CD4-positive, alpha-beta T cell (primary cell): ENCODE data around the gene AGPS. TPM values are rescaled to one million over a fixed set of nuclear protein-coding genes. Genes with fewer than 3 reads are reported as not detected.

Source experiments
- ATAC-seq: fragments of 200-7000 bp; cut with Tn5 transposase; one replicate; pipeline ENCODE4 v1.10.0; 2022; ENCODE audit warnings: mild to moderate bottlenecking; ENCODE audit not compliant: poor library complexity
- CTCF ChIA-PET: fragments of 350-600 bp; sonication (Branson Sonifier 250); formaldehyde crosslinking; loops from one replicate; lab custom pipeline; 2021; ENCODE audit warnings: antibody characterized with exemption, inconsistent platforms; lab: Charles Lee
- POLR2A ChIA-PET: fragments of 350-600 bp; sonication (Branson Sonifier 250); formaldehyde crosslinking; loops from one replicate; lab custom pipeline; 2021; ENCODE audit warnings: antibody characterized with exemption, inconsistent platforms; lab: Charles Lee
- DNase-seq, 14 experiments: peaks; one replicate each; pipeline ENCODE4 v3.0.0-alpha.2; 2013 to 2020; ENCODE audit warnings: mixed read lengths in 2 of 14
- H3K27ac ChIP-seq, 2 donors: one replicate each; pipeline versions ENCODE4 v1.5.1 to v1.7.0; 2013; ENCODE audit warnings: low read length in 2 of 2, low read depth in 1 of 2, mild to moderate bottlenecking in 1 of 2
- H3K27me3 ChIP-seq, 2 experiments: 1 replicate in 1 of 2; 2 replicates in 1 of 2; pipeline versions ENCODE4 v1.6.1 to v1.7.0; 2013; ENCODE audit warnings: low read length in 2 of 2, control low read depth in 1 of 2, mild to moderate bottlenecking in 1 of 2, moderate library complexity in 1 of 2; ENCODE audit not compliant: insufficient read depth in 2 of 2, control insufficient read depth in 1 of 2
- H3K36me3 ChIP-seq: one replicate; pipeline ENCODE4 v1.6.1; 2013; ENCODE audit warnings: low read length, control low read depth; ENCODE audit not compliant: insufficient read depth
- H3K4me1 ChIP-seq: one replicate; pipeline ENCODE4 v1.6.1; 2013; ENCODE audit warnings: low read length, control low read depth; ENCODE audit not compliant: insufficient read depth
- H3K4me3 ChIP-seq: one replicate; pipeline ENCODE4 v1.5.1; 2013; ENCODE audit warnings: mild to moderate bottlenecking, low read length, moderate library complexity
- H3K9me3 ChIP-seq, 2 experiments: 1 replicate in 1 of 2; 2 replicates in 1 of 2; pipeline versions ENCODE4 v1.6.1 to v1.7.0; 2013; ENCODE audit warnings: low read length in 2 of 2, mild to moderate bottlenecking in 2 of 2, control low read depth in 1 of 2, moderate library complexity in 1 of 2; ENCODE audit not compliant: control insufficient read depth in 1 of 2, insufficient read depth in 1 of 2
- H3K27ac Mint-ChIP-seq: one replicate; pipeline ENCODE4 v1.8.0; 2020; ENCODE audit warnings: mixed read lengths
- H3K27me3 Mint-ChIP-seq: one replicate; pipeline ENCODE4 v1.8.0; 2021; ENCODE audit warnings: mixed read lengths
- H3K36me3 Mint-ChIP-seq: one replicate; pipeline ENCODE4 v1.8.0; 2021; ENCODE audit warnings: low read depth, mixed read lengths
- H3K4me1 Mint-ChIP-seq: one replicate; pipeline ENCODE4 v1.8.0; 2021; ENCODE audit warnings: low read depth, mixed read lengths
- H3K4me3 Mint-ChIP-seq: one replicate; pipeline ENCODE4 v1.8.0; 2020; ENCODE audit warnings: mild to moderate bottlenecking, mixed read lengths
- H3K9me3 Mint-ChIP-seq: one replicate; pipeline ENCODE4 v1.8.0; 2020; ENCODE audit warnings: mixed read lengths
- intact Hi-C, 2 experiments: fragments of 100-400 bp; cut with DNase I in 1 of 2; cut with micrococcal nuclease in 1 of 2; formaldehyde crosslinking; loops; one replicate each; pipeline versions ENCODE4 v1.15.1 to v1.9.0; 2023 to 2025; cut with DNase I, micrococcal nuclease
- total RNA-seq, 174 experiments: library from RNA in 2 of 174; stranded (reverse) in 2 of 174; gene quantifications; one replicate each; pipeline ENCODE4 v1.2.3 and lab custom pipeline; 2021 to 2026
- TF ChIP-seq, protein P1 (sequence below): fragments of 200-600 bp; IDR thresholded peaks from one replicate; pipeline ENCODE4 v1.8.0; 2022; ENCODE audit warnings: antibody characterized with exemption, mild to moderate bottlenecking

Gene AGPS
- total RNA-seq, 2 experiments from 2014 or later, result 21.5 to 23.9 TPM

DNA sequence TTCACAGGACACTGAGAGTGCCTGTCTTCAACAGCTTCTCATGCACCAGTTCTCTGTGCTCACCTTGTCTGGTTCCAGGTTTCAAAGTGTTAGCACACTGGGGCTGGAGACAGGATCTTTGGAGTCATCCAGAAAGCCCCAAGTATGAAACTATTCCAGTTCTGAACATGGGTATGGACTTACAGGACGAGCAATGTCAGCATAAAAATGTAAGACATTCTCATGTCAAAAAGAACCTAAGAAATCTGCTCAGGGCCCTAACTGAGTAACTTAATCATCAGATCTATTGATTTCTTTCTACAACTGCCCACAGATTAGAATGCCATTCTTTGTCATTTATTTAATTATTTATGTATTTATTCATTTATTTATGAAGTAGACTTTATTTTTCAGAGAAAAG is 184.5 kb downstream of the AGPS start:
- H3K9me3 Mint-ChIP-seq, result no peaks in the 10 kb centered on the region
- H3K4me3 Mint-ChIP-seq, result no peak overlapping the region
- DNase-seq, result no peak
- TF ChIP-seq, protein P1, sequence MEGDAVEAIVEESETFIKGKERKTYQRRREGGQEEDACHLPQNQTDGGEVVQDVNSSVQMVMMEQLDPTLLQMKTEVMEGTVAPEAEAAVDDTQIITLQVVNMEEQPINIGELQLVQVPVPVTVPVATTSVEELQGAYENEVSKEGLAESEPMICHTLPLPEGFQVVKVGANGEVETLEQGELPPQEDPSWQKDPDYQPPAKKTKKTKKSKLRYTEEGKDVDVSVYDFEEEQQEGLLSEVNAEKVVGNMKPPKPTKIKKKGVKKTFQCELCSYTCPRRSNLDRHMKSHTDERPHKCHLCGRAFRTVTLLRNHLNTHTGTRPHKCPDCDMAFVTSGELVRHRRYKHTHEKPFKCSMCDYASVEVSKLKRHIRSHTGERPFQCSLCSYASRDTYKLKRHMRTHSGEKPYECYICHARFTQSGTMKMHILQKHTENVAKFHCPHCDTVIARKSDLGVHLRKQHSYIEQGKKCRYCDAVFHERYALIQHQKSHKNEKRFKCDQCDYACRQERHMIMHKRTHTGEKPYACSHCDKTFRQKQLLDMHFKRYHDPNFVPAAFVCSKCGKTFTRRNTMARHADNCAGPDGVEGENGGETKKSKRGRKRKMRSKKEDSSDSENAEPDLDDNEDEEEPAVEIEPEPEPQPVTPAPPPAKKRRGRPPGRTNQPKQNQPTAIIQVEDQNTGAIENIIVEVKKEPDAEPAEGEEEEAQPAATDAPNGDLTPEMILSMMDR, result no peak
- no peaks in the 10 kb centered on the region for H3K36me3 Mint-ChIP-seq
- no peak for ATAC-seq
- ChIA-PET POLR2A (no interaction called here), CTCF (no interaction called here)
- H3K27me3 Mint-ChIP-seq, result peaks cover 3% of the 10 kb centered on the region
- no peaks in the 10 kb centered on the region for H3K4me1 ChIP-seq
- H3K4me3 ChIP-seq, result no peak overlapping the region
- H3K4me1 Mint-ChIP-seq, result no peaks in the 10 kb centered on the region
- intact Hi-C loops, result no loop called here
- H3K27me3 ChIP-seq, result no peaks in the 10 kb centered on the region
- H3K36me3 ChIP-seq, result no peaks in the 10 kb centered on the region
- no peak overlapping the region for H3K27ac Mint-ChIP-seq
- H3K9me3 ChIP-seq, result no peaks in the 10 kb centered on the region
- no peak overlapping the region for H3K27ac ChIP-seq

DNA sequence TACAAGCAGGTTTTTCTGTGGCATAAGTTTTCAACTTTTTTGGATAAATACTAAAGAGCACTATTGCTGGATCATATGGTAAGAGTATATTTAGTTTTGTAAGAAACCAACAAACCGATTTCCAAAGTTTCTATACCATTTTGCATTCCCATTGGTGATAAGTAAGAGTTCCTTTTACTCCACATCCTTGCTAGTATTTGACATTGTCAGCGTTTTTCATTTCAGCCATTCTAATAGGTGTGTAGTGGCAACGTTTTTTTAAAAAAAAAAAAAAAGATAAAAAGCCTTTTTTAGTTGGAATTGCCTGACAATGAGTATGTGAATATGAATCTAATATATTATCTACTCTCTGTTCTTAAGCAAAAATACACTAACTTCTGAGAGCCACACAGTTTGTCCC is 185.9 kb downstream of the AGPS start:
- POLR2A ChIA-PET, result no interaction called here
- CTCF ChIA-PET, result no interaction called here
- Histone ChIP-seq H3K27ac (no peak overlapping the region), H3K4me3 (no peak overlapping the region), H3K36me3 (no peaks in the 10 kb centered on the region), H3K9me3 (no peaks in the 10 kb centered on the region), H3K27me3 (no peaks in the 10 kb centered on the region), H3K4me1 (no peaks in the 10 kb centered on the region)
- TF ChIP-seq, protein P1, result no peak
- Mint-ChIP-seq H3K36me3 (no peaks in the 10 kb centered on the region), H3K9me3 (no peaks in the 10 kb centered on the region), H3K4me1 (no peaks in the 10 kb centered on the region), H3K27me3 (peaks cover 3% of the 10 kb centered on the region), H3K27ac (no peak overlapping the region), H3K4me3 (no peak overlapping the region)
- intact Hi-C loops, result no loop called here
- DNase-seq (no peak), ATAC-seq (no peak)

DNA sequence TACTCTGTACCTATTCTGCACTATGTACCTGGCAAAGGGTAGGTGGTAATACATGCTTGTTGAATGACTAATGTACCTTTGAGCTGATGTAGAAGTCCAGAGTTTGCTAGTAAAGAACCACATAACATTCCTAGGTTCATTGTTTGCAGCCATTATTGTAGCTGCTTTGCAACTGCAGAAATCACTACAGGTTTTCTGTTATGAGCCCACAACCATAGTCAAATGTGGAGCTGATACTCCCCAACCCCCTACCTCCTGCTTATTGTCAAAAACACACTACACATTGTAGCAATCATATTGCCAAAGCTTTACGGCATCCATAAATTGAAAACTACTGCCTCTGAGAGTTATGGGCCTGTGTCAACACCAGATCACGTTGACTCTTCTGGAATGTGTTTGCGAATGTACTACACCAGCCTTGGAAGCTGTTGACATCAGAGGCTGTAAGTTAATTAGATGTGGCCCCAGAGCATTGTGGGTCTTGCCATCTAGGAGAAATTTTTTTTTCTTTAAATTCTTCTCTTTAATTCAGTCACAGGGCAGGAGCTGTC is 187.0 kb downstream of the AGPS start:
- no peaks in the 10 kb centered on the region for H3K27me3 Mint-ChIP-seq
- no peaks in the 10 kb centered on the region for H3K36me3 Mint-ChIP-seq
- intact Hi-C loops, result no loop called here
- TF ChIP-seq, protein P1, result no peak
- Histone ChIP-seq H3K36me3 (no peaks in the 10 kb centered on the region), H3K9me3 (no peaks in the 10 kb centered on the region), H3K4me1 (no peaks in the 10 kb centered on the region), H3K27me3 (no peaks in the 10 kb centered on the region), H3K27ac (no peak overlapping the region), H3K4me3 (no peak overlapping the region)
- no peaks in the 10 kb centered on the region for H3K9me3 Mint-ChIP-seq
- POLR2A ChIA-PET, result interaction anchor here (0.5 kb wide), 1 partner anchor 16 kb away, joined by 3 read pairs; no protein-coding TSS in a partner anchor
- no peak for ATAC-seq
- H3K4me1 Mint-ChIP-seq, result no peaks in the 10 kb centered on the region
- DNase-seq, result no peak
- no peak overlapping the region for H3K4me3 Mint-ChIP-seq
- H3K27ac Mint-ChIP-seq, result no peak overlapping the region
- CTCF ChIA-PET, result no interaction called here
